NOMO-1 treated with DMSO at 0.1 percent for 48 hours (cell line): Measurements from ENCODE around the gene CRACDL.
A peak's percentile ranks its signal among the peaks of the same experiment; 100 is the strongest.

Experiments used
- DNase-seq: peaks from one replicate; lab custom pipeline; 2025; ENCODE audit not compliant: unreplicated experiment; lab: John Stamatoyannopoulos, UW

Gene CRACDL

GRCh38 chr2:98826856-98827255, 109.2 kb downstream of the CRACDL start:
- no peak for DNase-seq

- no peak for DNase-seq
Observed at GRCh38 chr2:98825858-98826257, 110.2 kb downstream of the CRACDL start.

DNA sequence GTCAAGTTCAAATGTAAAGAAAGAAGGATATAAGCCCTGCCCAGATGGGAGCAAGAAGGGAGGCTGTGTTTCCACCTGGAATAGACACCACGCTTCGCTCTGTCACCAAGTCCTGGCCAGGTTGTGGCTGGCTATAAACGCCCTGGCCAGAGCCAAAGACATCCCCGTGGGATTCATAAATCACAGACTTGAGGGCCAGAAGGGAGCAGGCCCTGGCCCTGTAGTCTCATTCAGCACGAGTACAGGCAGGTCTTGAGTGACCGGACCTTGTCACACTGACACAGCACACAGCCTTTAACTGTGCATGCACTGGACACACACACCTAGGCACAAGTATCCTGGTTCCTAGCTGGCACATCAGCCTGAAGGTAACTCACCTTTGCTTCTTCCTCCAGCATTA, 110.6 kb downstream of the CRACDL start:
- no peak for DNase-seq

- no peak for DNase-seq
Observed at GRCh38 chr2:98825020-98825350, 111.0 kb downstream of the CRACDL start.

DNA sequence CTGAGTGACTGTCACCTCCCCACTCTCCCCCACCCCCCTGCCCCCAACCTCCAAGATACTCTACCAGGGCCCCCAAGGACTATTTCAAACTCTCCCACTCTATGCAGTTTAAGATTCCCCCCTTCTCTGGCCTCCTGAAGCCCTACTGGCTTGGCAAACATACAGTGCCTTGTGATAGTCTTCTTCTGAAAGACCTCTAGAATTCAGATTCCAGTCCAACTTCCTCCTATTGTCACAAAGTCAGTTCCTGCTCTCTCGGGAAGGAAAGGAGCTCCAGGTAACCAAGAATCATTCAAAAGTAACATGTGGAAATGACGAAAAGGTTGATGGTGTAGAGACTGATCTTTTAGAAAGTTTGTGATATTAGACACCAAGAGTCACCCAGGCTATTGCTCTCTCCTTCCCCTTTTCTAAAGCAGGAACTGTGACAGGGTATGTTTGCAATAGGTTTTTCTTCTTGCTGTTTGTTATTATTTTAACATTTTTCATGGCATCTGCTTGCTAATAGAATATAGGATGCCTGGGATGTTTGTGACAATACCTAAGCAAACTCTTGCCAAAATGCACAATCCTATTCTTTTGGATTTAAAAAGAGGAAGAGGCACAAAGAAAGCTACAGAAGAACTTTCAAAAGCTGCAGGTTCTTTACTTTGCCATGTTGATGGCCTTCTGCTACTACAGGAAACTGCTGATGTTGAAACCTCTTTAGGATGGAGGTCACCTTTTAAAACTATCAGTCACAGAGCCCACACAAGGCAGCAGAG, 111.6 kb downstream of the CRACDL start:
- peak; percentile 80 for DNase-seq

DNA sequence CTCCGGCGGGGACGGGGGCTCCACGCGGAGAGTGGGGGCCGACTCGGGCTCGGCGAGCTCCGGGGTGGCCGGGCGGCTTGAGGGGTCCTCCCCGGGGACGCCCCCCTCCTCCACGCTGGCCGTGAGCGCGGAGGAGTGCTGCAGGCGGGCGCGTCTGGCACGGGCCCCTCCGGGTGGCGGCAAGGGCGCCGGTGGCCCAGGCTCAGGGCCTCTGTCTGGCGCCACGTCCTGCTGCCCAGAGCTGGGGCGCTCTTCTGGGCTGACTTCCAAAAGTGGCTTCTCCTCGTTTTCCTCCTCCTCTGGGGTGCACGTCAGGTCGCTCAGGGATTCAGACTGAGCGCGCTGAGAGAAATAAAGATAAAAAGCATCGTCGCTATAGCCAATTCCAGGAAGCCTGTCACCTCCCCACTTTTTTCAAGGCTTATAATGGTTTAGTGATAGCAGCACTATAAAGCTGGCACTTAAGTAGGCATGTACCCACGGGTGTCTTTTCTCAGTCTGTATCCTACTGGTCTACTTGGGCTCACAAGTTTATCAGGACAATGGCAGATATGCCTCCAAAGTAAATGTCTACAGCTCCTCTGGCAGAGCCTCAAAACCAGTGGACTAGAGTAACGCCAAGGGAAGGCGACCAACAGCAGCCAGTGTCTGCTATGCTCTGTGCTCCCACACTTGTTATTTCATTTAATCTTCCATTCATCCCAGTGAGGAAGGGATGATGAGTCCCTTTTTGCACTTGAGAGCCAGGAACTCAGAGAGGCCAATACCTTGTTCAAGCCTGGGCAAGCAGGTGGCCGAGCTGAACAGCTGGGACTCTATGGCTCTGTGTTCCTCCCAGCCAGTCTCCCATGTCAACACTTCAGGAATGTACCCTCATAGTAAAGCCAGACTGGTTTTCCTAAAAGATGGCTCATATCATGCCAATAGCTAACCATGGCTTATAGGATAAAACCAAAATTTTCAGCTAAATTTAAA, 112.5 kb downstream of the CRACDL start:
- DNase-seq, result no peak

DNA sequence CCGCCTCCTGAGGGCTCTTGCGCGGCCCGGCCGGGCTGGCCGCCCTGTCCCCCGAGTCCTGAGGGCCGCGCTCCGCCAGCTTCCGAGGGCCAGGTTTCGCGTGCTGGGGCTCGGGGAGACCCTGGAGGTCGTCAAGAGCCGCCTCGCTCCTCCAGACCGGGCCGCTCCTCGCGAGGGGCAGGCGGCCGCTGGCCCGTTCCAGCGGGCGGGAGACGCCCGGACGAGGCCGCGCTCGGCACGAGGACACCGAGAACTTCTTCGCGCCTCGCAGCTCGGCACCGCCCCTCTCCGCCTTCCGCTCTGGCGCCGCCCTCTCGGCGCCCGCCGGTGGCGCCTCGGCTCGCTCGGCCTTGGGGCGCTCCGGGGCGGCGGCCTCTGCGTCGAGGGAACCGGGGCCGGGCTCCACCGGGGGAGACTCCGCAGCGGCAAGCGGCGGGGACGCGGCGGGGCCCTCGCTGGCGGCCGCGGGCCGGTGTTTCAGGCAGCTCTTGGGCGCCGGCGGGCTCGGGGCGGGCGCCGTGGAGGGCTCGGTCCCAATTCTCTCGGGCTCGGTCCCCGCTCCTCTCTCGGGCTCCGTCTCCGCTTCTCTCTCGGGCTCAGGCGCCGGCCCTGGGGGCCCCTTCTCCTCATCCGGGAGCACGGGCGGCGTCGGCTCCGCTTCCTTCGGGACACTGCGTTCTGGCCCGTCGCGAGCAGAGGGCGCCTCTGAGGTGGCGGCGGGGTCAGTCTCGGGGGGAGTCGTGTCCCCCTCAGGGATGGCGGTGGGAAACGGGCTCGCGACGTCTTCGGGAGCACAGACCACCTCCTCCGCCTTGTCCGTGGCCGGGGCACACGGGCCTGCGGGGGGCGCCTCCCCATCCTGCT, 113.5 kb downstream of the CRACDL start:
- DNase-seq, result no peak

- no peak for DNase-seq
Observed at GRCh38 chr2:98821629-98822135, 114.3 kb downstream of the CRACDL start.

GRCh38 chr2:98819231-98819766, 116.7 kb downstream of the CRACDL start:
- no peak for DNase-seq

GRCh38 chr2:98818164-98818563, 117.9 kb downstream of the CRACDL start:
- DNase-seq, result no peak

DNA sequence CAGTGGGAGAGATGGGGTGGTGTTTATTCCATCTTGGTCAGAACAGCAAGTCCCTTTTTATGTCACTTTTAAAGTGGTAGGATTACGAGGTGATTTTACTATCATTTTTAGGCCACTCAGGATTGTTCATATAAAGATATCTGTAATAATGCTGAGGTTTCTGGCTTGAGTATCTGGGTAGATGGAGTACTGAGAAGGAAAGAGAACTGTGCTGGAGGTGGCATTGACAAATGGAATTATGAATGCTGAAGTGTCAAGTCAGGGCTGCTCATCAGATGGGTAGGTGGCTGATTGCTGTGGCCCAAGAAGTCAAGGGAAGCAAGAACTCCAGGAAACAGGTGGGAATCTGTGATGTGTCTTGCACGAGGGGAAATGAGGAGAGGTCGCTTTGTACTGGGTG, 119.7 kb downstream of the CRACDL start:
- no peak for DNase-seq

- DNase-seq, result no peak
Observed at GRCh38 chr2:98815795-98816194, 120.2 kb downstream of the CRACDL start.

DNA sequence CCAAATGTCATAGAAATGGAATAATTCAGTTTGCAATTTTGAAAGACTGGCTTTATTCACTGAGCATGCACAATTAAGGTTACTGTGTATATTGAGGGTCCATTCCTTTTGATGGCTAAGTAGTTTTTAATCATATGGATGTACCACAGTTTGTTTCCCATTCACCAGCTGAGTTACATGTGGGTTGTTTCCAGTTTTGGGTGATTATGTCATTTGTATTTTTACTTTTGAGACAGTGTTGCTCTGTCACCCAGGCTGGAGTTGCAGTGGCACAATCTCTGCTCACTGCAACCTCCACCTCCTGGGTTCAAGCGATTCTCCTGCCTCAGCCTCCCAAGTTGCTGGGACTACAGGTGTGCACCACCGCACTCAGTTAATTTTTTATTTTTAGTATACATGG, 124.3 kb downstream of the CRACDL start:
- no peak for DNase-seq

DNA sequence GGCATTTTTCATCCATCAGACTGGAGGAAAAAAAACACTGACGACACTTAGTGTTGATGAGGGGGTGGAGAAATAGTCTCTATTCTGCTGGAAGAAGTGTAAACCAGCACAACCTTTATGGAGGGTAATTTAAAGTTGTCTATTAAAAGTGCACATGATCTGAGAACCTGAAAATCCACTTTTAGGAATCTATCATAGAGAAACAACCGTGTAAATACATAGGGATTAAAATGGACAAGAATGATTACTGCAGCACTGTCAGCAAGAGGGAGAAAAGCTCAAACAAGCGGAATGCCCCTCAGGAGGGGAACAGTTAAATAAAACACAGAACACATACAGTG, 125.5 kb downstream of the CRACDL start:
- no peak for DNase-seq

DNA sequence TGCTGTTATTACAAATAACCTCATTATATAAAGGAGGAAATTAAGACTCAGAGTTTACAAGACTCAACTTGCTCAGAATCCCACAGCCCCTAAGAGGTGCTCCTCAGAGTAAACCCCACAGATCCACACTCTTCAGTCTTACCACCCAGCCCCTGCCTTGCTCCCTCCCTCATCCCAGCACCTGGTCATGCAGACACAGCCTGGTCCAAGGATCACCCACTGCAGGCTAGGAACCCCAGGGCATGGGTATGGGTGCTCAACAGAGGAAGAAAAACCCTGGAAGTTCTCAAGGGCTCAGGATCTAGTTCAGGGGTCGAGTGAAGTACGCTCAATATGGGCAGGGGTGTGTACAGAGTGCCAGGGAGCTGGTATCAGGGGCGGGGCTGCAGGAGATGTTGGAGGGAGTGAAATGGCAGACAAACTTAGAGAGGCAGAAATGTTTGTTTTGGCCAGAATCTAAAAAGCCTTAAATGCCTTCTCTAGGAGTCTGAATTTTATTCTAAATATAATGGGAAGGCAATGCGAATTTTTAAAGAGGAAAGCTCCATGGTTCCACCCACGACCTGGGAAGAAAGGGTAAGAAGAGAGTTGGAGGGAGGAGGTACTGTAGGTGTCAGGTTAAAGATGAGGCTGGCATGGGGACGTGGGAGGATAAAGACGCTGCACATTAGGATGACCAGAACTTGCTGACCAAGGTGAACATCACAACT, 126.0 kb downstream of the CRACDL start:
- no peak for DNase-seq

DNA sequence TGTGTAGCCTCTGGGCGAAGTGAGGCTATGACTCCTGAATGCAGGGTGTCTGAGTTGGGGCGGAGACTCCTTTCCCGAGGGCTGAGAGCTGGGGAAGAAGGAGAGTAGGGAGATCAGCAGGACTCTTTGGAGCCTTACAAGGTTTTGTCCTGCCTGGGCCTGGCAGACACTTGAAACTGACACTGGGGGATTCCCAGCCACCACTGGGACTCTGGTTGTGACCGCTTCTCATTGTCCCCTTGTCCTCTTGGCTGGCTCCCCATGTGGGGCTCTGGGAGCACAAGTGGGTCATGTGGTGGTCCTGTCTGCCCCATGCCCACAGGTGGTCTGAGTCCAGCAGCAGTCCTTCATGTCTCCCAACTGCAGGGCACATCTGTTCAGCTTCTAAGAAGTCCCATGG, 126.9 kb downstream of the CRACDL start:
- DNase-seq, result no peak

- DNase-seq, result no peak
Observed at GRCh38 chr2:98808546-98808945, 127.5 kb downstream of the CRACDL start.

DNA sequence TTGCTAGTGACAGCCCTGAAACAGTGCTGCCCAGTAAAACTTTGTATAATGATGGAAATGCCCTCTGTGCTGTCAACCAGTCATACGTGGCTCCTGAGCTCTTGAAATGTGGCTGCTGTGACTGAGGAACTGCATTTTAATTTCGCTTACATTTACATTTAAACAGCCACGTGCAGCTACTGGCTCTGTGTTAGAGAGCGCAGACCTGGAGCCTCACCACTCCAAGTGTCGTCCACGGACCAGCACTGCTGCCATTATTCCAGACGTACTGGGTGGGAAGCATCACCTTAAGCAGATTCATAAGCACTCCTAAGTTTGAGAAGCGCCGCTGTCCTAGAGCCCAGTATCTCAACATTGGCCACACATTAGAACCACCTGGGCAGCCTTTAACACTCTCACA, 128.1 kb downstream of the CRACDL start:
- DNase-seq, result no peak

DNA sequence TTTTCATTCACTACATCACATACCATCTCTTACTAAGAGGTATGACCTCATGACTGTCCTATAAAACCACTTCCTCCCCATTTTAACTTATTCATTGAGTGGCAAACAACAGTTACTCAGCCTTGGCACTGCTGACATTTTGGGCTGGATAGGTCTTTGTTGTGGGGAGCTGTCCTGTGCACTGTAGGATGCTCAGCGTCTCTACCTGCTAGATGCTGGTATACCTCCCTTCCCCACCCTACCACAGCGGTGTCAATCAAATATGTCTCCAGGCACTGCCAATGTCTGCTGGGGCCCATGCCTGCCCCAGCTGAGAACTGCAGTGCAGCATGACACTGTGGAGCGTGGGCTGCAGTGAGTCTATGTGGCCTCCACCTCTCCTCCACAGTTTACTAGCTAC, 128.8 kb downstream of the CRACDL start:
- no peak for DNase-seq

- DNase-seq, result no peak
Observed at GRCh38 chr2:98806236-98806697, 129.8 kb downstream of the CRACDL start.
